ENCODE results near the gene PRR29. TPM values are rescaled to one million over a fixed set of nuclear protein-coding genes. Genes with fewer than 3 reads are reported as not detected.

The PRR29 gene
- polyA plus RNA-seq (2011; rRNA removed) (0.15 and 0.19 TPM in 2 replicates), polyA minus RNA-seq (2011; rRNA and poly(A)+ RNA removed) (0.18 and 0.30 TPM in 2 replicates)

- POLR2A ChIA-PET, result no interaction called here
- CTCF ChIA-PET, result no interaction called here
- TF ChIP-seq, protein P1, sequence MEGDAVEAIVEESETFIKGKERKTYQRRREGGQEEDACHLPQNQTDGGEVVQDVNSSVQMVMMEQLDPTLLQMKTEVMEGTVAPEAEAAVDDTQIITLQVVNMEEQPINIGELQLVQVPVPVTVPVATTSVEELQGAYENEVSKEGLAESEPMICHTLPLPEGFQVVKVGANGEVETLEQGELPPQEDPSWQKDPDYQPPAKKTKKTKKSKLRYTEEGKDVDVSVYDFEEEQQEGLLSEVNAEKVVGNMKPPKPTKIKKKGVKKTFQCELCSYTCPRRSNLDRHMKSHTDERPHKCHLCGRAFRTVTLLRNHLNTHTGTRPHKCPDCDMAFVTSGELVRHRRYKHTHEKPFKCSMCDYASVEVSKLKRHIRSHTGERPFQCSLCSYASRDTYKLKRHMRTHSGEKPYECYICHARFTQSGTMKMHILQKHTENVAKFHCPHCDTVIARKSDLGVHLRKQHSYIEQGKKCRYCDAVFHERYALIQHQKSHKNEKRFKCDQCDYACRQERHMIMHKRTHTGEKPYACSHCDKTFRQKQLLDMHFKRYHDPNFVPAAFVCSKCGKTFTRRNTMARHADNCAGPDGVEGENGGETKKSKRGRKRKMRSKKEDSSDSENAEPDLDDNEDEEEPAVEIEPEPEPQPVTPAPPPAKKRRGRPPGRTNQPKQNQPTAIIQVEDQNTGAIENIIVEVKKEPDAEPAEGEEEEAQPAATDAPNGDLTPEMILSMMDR (IDR thresholded peaks at IDR 0.05; ENCODE audit: low read depth, low read length), result no peak
- Histone ChIP-seq H3K4me3 (ENCODE audit: low read depth, low read length) (peak within 1 kb of the TSS; percentile 74), H3K27ac (ENCODE audit: low read depth, low read length) (no peak within 1 kb of the TSS), H3K27me3 (ENCODE audit: control insufficient read depth, insufficient read depth, low read length) (peaks cover 26% of the 10 kb centered on the region), H3K9me3 (ENCODE audit: control insufficient read depth, insufficient read depth, low read length) (no peaks in the 10 kb centered on the region)
- DNase-seq (ENCODE audit: low read depth, low spot score), result peak; percentile 13
Observed at GRCh38 chr17:63998050-63998720, at the start of gene PRR29. TSS of gene PRR29 (plus strand) at chr17:63998351. CDS start at chr17:63998365, 14 bp downstream.

GRCh38 chr17:63948521-63948920 is 49.6 kb upstream of the PRR29 start:
- no peak overlapping the region for H3K27ac ChIP-seq (ENCODE audit: low read depth, low read length)
- no peak for DNase-seq (ENCODE audit: low read depth, low spot score)
- no peaks in the 10 kb centered on the region for H3K9me3 ChIP-seq (ENCODE audit: control insufficient read depth, insufficient read depth, low read length)
- ChIA-PET CTCF (no interaction called here), POLR2A (interaction anchor here (0.6 kb wide), 1 partner anchor 12 kb away, joined by 7 read pairs; no protein-coding TSS in a partner anchor)
- H3K27me3 ChIP-seq (ENCODE audit: control insufficient read depth, insufficient read depth, low read length), result peaks cover 16% of the 10 kb centered on the region
- TF ChIP-seq, protein P1 (IDR thresholded peaks at IDR 0.05; ENCODE audit: low read depth, low read length), result no peak
- no peak overlapping the region for H3K4me3 ChIP-seq (ENCODE audit: low read depth, low read length)

- H3K9me3 ChIP-seq (ENCODE audit: control insufficient read depth, insufficient read depth, low read length), result no peaks in the 10 kb centered on the region
- no peak overlapping the region for H3K4me3 ChIP-seq (ENCODE audit: low read depth, low read length)
- POLR2A ChIA-PET, result interaction anchor here (0.6 kb wide), 1 partner anchor 46 kb away, joined by 3 read pairs; no protein-coding TSS in a partner anchor
- TF ChIP-seq, protein P1 (IDR thresholded peaks at IDR 0.05; ENCODE audit: low read depth, low read length), result no peak
- H3K27me3 ChIP-seq (ENCODE audit: control insufficient read depth, insufficient read depth, low read length), result peaks cover 21% of the 10 kb centered on the region
- CTCF ChIA-PET, result interaction anchor here (0.6 kb wide), 1 partner anchor 76 kb away, joined by 3 read pairs; no protein-coding TSS in a partner anchor
- no peak for DNase-seq (ENCODE audit: low read depth, low spot score)
- no peak overlapping the region for H3K27ac ChIP-seq (ENCODE audit: low read depth, low read length)
Observed at GRCh38 chr17:63949576-63950250, 48.4 kb upstream of the PRR29 start.

- no peak overlapping the region for H3K27ac ChIP-seq (ENCODE audit: low read depth, low read length)
- ChIA-PET CTCF (interaction anchor here (1.0 kb wide), 1 partner anchor 10 kb away, joined by 11 read pairs; no protein-coding TSS in a partner anchor), POLR2A (no interaction called here)
- H3K4me3 ChIP-seq (ENCODE audit: low read depth, low read length), result no peak overlapping the region
- TF ChIP-seq, protein P1 (IDR thresholded peaks at IDR 0.05; ENCODE audit: low read depth, low read length), result no peak; the same call in 1 of the 2 replicates
- H3K9me3 ChIP-seq (ENCODE audit: control insufficient read depth, insufficient read depth, low read length), result no peaks in the 10 kb centered on the region
- H3K27me3 ChIP-seq (ENCODE audit: control insufficient read depth, insufficient read depth, low read length), result peaks cover 21% of the 10 kb centered on the region
- DNase-seq (ENCODE audit: low read depth, low spot score), result no peak
Observed at GRCh38 chr17:63950940-63951907, 46.9 kb upstream of the PRR29 start.

Measured in AG04450 (cell line).